ENCODE data around the gene C22orf23.

The C22orf23 gene

GRCh38 chr22:37930270-37930951 is 23.0 kb downstream of the C22orf23 start:
- Histone ChIP-seq H2AFZ (ENCODE audit: low read depth, low read length, severe bottlenecking) (no peak overlapping the region), H3K9me2 (replicated peaks; ENCODE audit: insufficient read depth, low read length) (no peaks in the 10 kb centered on the region), H3K9me3 (ENCODE audit: insufficient read depth, low read length) (no peaks in the 10 kb centered on the region), H3F3A (ENCODE audit: insufficient read depth) (no peaks in the 10 kb centered on the region), H4K20me1 (ENCODE audit: low read depth, low read length) (no peaks in the 10 kb centered on the region), H3K9ac (ENCODE audit: low read length) (no peak overlapping the region), H3K4me3 (ENCODE audit: insufficient read depth, low read length, poor library complexity, severe bottlenecking) (no peak overlapping the region), H3K27ac (ENCODE audit: low read depth, low read length) (no peak overlapping the region), H3K36me3 (ENCODE audit: low read length) (no peaks in the 10 kb centered on the region), H3K79me2 (ENCODE audit: insufficient read depth, low read length) (no peaks in the 10 kb centered on the region), H3K4me2 (ENCODE audit: low read depth, low read length, poor library complexity, severe bottlenecking) (no peak overlapping the region), H3K27me3 (ENCODE audit: low read length) (no peaks in the 10 kb centered on the region)
- TF ChIP-seq EZH2phosphoT487 (conservative IDR thresholded peaks at IDR 0.05; ENCODE audit: low read length): no peak
- no peak for TF ChIP-seq CTCF (IDR thresholded peaks at IDR 0.05; ENCODE audit: insufficient read depth, low read length, poor library complexity, severe bottlenecking)

- TF ChIP-seq CTCF (IDR thresholded peaks at IDR 0.05; ENCODE audit: insufficient read depth, low read length, poor library complexity, severe bottlenecking): no peak
- TF ChIP-seq EZH2phosphoT487 (conservative IDR thresholded peaks at IDR 0.05; ENCODE audit: low read length): no peak
- Histone ChIP-seq H3K9ac (ENCODE audit: low read length) (no peak overlapping the region), H3F3A (ENCODE audit: insufficient read depth) (no peaks in the 10 kb centered on the region), H3K36me3 (ENCODE audit: low read length) (no peaks in the 10 kb centered on the region), H3K4me2 (ENCODE audit: low read depth, low read length, poor library complexity, severe bottlenecking) (no peak overlapping the region), H4K20me1 (ENCODE audit: low read depth, low read length) (no peaks in the 10 kb centered on the region), H3K4me3 (ENCODE audit: insufficient read depth, low read length, poor library complexity, severe bottlenecking) (no peak overlapping the region), H3K27me3 (ENCODE audit: low read length) (no peaks in the 10 kb centered on the region), H3K79me2 (ENCODE audit: insufficient read depth, low read length) (no peaks in the 10 kb centered on the region), H3K27ac (ENCODE audit: low read depth, low read length) (no peak overlapping the region), H2AFZ (ENCODE audit: low read depth, low read length, severe bottlenecking) (no peak overlapping the region), H3K9me2 (replicated peaks; ENCODE audit: insufficient read depth, low read length) (no peaks in the 10 kb centered on the region), H3K9me3 (ENCODE audit: insufficient read depth, low read length) (no peaks in the 10 kb centered on the region)
Measured at GRCh38 chr22:37929390-37929789, 24.0 kb downstream of the C22orf23 start.

- Histone ChIP-seq H3K9ac (ENCODE audit: low read length) (no peak overlapping the region), H3K4me2 (ENCODE audit: low read depth, low read length, poor library complexity, severe bottlenecking) (no peak overlapping the region)
Measured at GRCh38 chr22:37927637-37927936, 25.8 kb downstream of the C22orf23 start.

More at GRCh38 chr22:37927637-37927936, 25.8 kb downstream of the C22orf23 start:
- no peaks in the 10 kb centered on the region for H3F3A ChIP-seq (ENCODE audit: insufficient read depth)
- H3K79me2 ChIP-seq (ENCODE audit: insufficient read depth, low read length): no peaks in the 10 kb centered on the region
- no peaks in the 10 kb centered on the region for H3K27me3 ChIP-seq (ENCODE audit: low read length)
- H2AFZ ChIP-seq (ENCODE audit: low read depth, low read length, severe bottlenecking): no peak overlapping the region
- no peaks in the 10 kb centered on the region for H3K9me2 ChIP-seq (replicated peaks; ENCODE audit: insufficient read depth, low read length)
- H4K20me1 ChIP-seq (ENCODE audit: low read depth, low read length): no peaks in the 10 kb centered on the region
- H3K27ac ChIP-seq (ENCODE audit: low read depth, low read length): no peak overlapping the region
- TF ChIP-seq CTCF (IDR thresholded peaks at IDR 0.05; ENCODE audit: insufficient read depth, low read length, poor library complexity, severe bottlenecking) (no peak), EZH2phosphoT487 (conservative IDR thresholded peaks at IDR 0.05; ENCODE audit: low read length) (no peak)
- H3K36me3 ChIP-seq (ENCODE audit: low read length): no peaks in the 10 kb centered on the region
- H3K9me3 ChIP-seq (ENCODE audit: insufficient read depth, low read length): no peaks in the 10 kb centered on the region
- no peak overlapping the region for H3K4me3 ChIP-seq (ENCODE audit: insufficient read depth, low read length, poor library complexity, severe bottlenecking)
